Neural progenitor cell (in vitro differentiated cells): Measurements from ENCODE around the gene WDR70.

Source experiments
- EZH2phosphoT487 ChIP-seq: fragments of 200-600 bp; sonication (generic); IDR thresholded peaks from 2 replicates; pipeline ENCODE4 v1.6.1; 2017; ENCODE audit warnings: antibody characterized with exemption
- TF ChIP-seq, protein P1 (sequence below): fragments of 200-600 bp; sonication (generic); IDR thresholded peaks from 2 replicates; pipeline ENCODE4 v1.5.1; 2017; ENCODE audit warnings: antibody characterized with exemption, mild to moderate bottlenecking

DNA sequence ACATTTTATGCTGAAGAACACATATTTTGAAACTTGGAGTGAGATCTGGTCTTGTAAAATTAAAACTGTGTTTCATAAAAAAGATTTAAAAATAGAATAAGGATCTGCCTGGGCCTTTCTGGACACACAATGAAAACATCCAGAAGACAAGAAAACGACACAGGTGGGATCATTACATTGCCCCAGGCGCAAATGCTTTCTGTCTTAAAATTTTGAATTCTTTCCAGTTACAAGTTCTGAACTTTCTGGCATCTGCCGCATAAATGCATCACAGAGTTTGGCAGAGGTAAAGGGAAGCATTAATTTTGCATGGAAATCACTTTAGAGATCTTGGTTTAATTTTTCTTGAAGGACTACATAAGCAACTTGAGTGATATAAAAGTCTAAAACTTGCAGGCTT, 219.6 kb downstream of the WDR70 start:
- TF ChIP-seq, protein P1, sequence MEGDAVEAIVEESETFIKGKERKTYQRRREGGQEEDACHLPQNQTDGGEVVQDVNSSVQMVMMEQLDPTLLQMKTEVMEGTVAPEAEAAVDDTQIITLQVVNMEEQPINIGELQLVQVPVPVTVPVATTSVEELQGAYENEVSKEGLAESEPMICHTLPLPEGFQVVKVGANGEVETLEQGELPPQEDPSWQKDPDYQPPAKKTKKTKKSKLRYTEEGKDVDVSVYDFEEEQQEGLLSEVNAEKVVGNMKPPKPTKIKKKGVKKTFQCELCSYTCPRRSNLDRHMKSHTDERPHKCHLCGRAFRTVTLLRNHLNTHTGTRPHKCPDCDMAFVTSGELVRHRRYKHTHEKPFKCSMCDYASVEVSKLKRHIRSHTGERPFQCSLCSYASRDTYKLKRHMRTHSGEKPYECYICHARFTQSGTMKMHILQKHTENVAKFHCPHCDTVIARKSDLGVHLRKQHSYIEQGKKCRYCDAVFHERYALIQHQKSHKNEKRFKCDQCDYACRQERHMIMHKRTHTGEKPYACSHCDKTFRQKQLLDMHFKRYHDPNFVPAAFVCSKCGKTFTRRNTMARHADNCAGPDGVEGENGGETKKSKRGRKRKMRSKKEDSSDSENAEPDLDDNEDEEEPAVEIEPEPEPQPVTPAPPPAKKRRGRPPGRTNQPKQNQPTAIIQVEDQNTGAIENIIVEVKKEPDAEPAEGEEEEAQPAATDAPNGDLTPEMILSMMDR: no peak
- TF ChIP-seq EZH2phosphoT487: no peak
